Activated CD4-positive, alpha-beta T cell treated with anti-CD3 and anti-CD28 coated beads, Interleukin-2, amount 50 U/mL, for 16 hours (primary cell): Measurements from ENCODE around the gene EBF4.
"Not testable (repeated sequence)": the region's sequence is repeated elsewhere in the genome, so short reads cannot be mapped to it uniquely, and the experiment has no call there.

Experiments
- DNase-seq: peaks from one replicate; pipeline ENCODE4 v3.0.0-alpha.2; 2020

The EBF4 gene

DNA sequence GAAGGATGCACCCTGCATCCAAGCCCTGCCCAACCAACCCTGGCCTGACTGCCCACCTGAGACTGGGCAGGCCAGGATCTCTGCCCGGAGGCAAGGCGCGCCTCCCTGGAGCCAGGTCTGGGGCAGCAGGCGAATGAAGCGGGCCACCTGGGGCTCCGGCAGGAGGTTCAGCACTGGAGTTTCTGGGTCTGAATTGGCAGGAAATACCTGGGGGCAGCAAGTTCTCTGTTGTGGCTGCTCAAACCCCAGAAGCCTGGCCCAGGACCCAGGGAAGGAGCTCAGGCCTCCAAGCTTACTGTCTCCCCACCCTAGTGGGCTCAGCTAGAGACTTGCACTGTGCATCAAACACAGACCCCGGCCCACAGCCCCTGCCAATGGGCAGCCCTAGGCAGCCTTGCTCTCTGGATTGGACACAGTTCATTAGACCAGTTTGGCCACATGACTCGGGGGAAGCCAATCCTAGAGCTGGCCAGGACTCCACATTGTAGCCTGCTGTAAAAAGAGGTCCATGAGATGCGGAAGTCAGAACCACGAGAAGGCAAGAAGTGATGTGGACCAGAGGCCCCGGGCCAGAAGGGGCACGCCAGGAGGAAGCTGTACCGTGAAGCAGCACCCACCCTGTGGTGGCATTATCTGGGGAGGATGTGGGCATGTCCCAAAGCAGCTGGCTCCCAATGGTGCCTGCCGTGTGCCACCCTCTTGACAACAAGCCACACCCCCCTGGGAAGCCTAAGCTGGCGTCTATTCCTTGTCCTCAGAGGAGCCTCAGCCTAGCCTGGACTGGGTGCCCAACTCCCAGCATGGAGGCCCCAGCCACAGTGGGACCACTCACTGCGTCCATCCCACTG is 104.8 kb downstream of the EBF4 start:
- DNase-seq = no peak

DNA sequence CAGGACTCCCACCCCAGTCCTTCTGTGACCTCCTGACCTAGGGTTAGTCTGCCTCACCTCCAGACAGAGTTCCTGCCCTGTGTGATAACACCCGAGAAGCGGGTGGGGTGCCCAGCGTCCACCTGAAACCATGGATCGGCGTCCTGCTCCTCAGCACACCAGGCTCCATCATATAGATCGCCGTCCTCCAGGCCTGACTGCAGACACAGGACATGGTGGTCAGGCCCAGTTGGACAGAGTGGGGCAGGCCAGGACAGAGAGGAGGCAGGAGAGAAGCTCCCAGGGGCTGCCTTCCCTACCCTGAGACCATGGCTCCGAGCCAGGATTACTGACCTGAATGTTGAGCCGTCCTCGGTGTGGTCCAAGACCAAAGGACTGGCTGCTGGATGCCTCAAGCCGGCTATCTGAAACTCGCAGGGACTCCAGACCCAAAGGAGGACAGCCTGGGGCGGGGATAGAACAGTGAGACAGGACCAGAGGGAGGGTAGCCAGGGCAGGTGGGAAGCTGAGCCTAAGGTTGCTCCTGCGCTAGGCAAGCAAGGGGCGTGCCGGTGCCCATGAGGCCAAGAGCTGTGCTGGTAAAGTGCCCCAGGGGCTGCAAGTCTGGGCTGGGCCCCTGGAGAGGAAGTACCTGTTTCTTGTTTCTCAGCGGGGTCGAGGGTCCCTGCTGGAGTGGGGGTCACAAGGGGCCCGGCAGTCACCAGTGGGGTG is 105.7 kb downstream of the EBF4 start:
- no peak for DNase-seq

DNA sequence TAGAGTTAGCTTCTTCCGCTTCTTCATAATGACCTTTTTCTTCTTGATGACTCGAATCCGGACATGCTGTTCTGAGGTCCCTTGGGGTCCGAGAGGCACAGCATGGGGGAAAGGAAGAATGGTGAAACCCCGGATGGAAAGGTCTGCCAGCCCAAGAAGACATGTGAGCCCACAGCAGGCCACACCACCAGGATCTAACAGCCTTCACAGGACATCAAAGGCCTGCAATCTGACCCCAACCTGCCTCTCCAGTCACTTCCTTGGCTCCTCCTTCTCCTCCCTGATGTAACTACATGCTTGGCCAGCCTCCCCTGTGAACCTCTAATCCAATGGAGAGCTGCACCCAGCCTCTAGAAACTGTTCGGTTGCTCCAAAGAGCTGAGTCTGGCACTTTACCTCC is 106.2 kb downstream of the EBF4 start:
- DNase-seq = no peak

DNA sequence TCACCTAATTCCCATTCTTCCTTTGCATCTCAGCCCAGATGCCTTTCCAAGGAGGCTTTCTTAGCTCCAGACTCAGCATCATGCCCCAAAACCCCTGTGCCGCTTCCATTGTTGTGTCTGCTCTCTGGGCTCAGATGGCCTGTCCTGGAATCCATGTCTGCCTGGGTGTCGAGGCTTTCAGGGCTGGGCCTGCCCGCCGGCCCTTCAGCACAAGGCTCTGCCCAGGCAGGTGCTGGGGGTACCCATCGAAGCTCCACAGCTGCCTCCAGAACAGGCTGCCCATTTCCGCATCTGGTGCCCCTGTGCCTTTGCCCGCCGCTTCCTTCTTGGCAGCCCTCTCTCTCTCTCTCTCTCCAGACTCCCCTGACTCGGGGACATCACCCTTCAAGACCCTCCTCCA is 106.7 kb downstream of the EBF4 start:
- DNase-seq = no peak

DNA sequence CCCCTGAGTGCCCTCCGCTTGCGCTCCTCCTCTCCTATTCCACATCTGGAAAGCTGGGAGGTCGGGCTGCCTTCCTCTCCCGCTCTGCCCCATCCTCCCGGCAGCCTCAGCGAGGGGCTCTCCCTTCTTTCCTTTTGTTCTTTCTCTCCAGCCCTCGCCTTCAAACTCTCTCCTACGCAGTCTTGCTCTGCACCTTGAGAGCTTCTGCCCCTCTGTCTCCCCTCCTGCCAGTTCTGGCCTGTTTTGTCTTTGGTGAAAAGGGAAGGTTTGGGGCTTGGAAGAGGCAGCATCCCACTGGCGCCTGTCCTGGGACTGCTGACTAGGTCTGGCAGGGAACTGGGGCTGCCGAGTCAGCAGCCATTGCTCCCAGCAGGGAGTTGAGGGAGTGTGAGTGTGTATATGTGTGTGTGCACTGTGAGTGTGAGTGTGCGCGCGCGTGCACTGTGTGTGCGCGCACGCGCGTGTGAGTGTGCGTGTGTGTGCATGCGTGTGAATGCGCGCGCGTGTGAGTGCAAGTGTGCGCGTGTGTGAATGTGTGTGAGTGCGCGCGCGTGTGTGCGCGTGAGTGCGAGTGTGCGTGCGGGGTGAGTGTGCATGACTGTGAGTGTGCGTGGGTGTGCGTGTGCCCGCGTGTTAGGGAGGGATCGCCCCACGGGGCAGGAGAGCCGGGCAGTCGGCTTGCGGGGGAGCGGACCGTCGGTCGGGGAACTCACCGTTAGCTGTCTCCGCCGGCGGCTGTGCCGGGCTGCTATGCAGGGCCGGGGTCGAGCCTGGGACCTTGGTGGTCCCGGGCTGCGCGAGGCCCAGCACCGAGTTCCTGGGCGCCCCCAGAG is 107.3 kb downstream of the EBF4 start:
- DNase-seq = no peak

DNA sequence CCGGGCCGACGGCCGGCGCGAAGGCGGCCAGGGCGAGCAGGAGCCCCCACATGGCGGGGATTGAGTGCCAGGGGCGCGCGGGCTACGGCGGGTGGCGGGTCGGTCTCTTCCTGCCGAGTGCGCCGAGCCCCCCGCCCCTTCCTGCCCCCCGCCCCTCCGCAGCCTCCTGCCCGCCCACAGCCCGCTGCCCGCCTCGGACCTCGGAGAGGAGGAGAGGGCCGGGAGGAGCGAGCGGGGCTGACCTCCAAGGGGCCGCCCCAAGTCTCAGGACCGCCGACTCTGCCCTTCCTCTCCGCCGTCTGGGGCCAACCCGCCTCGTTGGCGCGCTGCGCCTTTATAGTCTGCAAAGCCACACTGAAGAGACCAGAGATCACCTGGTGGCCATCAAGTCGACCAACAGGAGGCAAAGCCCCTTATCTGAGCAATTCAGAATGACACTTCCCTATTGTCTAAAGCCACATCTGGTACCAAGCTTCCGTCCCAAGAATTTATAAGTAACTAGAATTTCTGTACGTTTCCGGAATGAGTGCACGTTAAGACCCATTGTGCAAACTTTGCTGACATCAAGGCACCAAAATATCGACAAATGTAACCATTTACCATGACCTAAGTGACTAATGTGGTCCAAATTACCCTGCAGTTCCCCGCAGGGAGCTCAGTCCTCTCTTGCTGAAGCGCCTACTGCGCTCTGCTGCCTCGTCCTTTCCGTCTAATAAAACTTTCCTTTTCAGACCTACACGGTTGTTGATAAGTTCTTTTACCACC is 108.1 kb downstream of the EBF4 start, which contains the start of gene CPXM1:
CPXM1 (minus strand) TSS at position 107 of the 765 bp plus-strand sequence; CDS start at position 52, 55 bp downstream.
- no peak for DNase-seq

DNA sequence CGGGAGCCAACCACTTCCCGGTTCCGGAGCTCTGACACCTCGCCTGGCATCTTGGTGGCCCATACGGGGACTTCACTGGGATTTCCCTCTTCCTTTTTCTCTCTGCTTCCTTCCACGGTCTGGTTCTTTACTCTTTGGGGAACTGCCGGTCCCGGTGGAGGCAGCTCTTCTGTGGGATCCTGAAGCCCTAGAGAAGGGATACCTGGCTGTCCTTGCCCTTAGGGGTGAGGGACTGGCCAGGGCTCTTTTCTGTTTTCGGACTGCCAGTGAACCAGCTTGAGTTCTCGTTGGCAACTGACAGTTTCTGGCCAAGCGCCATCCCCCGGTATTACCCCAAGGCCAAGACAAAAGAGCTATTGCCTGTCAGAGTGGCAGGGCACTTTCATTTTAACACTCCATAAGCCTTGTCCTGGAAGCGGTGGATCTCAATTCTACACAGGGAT is 108.7 kb downstream of the EBF4 start:
- DNase-seq = no peak

DNA sequence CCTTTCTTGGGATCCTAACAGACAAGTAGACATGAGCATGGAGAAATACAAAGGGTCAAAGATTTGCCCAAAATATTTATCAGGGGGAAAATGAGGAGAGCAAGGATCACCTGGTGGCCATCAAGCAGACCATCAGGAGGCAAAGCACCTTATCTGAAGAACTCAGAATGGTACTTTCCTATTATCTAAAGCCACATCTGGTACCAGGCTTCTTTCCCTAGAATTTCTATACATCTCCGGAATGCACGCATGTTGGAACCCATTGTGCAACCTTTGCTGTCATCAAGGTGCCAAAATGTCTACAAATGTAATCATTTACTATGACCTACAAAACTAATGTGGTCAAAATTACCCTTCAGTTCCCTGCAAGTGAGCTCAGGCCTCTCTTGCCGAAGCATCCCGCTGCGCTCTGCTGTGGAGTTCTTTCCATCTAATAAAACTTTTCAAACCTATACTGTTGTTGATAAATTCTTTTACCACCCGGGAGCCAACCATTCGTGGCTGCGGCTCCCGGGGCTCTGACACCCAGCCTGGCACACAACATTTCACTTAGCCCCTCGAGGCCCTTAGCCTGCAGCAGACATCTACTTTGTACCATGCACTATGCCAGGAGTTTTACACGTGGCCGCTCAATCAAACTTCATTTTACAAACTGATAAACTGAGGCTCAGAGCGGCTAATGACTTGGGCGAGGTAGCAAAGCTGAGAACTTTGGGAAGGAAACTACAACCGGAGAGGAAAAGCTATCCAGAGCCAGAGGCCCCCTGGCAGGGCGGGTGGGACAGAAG is 111.7 kb downstream of the EBF4 start:
- no peak for DNase-seq

DNA sequence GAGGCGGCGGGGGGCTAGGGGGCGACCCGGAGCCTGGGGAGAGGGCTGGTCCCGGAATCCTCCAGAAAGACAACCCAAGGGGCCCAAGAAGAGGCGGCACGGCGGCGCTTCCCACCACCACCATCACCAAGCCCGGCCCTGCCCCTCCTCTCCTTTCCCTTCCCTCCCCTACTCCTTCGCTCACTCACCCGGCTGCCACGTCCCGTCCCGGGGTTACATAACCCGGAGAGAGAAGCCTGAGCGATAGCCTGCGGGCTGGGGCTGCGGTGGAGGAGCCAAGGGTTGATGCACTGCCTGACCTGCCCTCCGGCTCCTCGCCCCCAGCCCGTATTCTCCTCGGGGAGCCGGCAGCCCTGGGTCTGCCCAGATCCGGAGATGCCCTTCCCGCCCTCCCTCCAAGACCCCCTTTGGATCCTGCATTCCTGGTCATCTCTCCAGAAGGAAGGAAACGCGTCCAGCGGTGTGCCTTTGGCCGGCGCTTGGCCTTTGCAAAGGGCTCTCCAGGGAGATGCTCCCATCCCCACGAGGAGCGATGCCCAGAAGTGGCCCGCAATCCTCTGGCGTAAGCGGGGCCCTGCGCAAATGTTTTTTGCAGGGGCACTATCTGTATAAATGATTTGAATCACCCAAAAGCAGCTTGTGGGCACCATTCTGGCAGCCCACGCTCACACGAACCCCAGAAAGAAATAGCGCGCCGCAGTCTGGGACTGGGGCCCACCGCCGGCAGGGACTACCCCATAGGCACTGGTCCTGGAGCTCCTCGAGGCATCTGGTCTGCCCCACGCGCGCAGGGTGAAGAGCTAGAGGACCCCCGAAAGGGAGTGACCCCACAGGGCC is 112.5 kb downstream of the EBF4 start:
- no peak for DNase-seq

DNA sequence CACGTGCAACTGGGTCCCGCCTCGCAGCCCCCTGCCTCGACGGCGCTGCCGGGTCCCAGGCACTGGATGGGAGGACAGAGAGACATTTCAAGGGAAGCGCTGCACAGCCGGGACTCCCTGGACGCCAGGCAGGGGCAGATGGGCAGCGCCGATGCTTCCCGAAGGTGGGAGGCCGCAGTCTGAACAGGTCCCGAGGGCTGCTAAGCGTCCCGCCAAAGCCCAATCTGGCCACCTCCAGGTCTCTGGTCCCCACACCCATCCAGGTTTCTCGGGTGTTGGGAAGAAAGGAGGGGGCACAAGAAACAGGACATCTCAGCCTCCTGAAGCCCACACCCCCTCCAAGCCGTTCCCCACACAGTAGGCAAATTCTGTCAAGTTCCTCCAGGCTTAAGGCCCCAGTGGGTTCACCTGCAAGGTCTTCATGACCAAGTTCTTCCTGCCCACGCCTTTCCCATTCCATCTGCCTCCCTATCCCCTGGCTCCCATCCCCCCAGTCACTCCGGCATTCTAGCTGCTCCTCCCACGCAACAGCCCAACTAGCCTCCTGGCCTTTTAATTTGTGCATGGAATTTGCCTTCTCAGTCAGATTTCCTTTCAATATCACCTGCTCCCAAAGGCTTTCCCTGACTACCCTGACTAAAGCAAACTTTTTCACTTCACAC is 113.2 kb downstream of the EBF4 start:
- no peak for DNase-seq

DNA sequence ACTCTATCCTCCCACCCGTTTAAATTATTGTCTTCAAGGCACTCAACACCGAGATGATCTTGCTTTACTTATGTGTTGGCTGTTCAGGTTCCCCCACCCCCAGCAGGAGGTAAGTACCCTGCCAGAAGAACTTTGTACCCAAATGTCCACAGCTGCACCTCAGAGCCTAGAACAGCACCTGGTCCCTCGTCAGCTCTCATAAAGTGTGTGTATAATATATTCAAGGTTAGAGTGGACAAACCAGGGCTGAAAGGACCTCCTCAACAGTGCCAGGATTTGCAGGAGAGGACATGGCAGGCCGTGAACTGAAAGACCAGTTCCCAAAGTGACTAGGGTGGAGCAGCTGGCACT is 113.7 kb downstream of the EBF4 start:
- DNase-seq = no peak

DNA sequence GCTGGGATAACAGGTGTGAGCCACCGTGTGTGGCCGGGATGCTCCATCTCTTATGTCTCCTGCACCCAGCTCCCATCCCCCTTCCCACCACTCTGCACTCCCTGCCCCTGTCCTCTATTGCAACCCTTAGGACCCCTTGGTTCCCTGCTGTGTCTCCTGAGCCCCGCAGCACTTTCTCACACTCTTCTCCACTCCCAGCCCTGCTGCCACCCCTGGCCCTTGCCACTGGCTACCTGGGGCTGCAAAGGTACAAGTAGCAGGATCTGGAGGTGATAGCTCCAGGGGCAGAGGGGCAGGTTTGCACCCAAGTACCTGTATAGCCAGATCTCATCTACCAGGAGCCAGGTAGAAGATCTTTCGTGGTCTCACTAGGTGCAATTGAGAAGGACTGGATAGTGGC is 114.4 kb downstream of the EBF4 start:
- no peak for DNase-seq

DNA sequence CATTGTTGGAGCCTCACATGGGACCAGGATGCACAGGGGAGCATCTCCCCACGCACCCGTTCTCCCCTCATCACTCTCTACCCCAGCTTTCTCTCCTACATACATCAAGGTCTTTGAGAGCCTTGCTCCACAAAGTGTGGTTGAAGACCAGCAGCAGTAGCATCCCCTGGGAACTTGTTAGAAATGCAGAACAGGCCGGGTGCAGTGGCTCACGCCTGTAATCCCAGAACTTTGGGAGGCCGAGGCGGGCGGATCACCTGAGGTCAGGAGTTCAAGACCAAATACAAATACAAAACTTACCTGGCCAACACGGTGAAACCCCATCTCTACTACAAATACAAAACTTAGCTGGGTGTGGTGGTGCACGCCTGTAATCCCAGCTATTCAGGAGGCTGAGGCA is 115.3 kb downstream of the EBF4 start:
- DNase-seq = not testable (repeated sequence)

DNA sequence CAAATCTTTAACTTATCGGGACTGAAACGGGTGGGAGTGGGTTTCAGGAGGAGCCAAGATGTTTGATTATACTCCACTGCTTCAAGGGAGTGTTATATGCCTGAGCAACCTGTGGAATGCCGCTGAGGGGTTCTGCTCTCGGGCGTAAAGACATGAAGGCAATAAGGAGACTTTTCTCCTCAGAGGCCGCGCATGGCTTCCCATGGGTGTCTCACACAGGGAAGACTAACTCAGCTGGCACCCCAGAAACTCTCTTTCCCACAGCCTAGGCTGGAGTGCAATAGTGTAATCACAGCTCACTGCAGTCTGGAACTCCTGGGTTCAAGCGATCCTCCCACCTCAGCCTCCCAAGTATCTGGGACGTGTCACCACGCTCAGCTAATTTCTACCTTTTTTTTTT is 117.1 kb downstream of the EBF4 start:
- no peak for DNase-seq
